Urinary bladder (tissue), 4 donors: ENCODE data around the gene DCLK1. TPM values are rescaled to one million over a fixed set of nuclear protein-coding genes. Genes with fewer than 3 reads are reported as not detected.
"Not testable (repeated sequence)": the region's sequence is repeated elsewhere in the genome, so short reads cannot be mapped to it uniquely, and the experiment has no call there.

Source experiments
- DNase-seq: peaks from one replicate; pipeline ENCODE4 v3.0.0-alpha.2; 2015; ENCODE audit errors: extremely low spot score
- H3K27ac ChIP-seq: one replicate; pipeline ENCODE4 v1.5.1; 2013; ENCODE audit warnings: low read depth, mild to moderate bottlenecking, moderate library complexity
- H3K36me3 ChIP-seq: one replicate; pipeline ENCODE4 v1.6.1; 2013; ENCODE audit warnings: mild to moderate bottlenecking, moderate library complexity; ENCODE audit not compliant: insufficient read depth
- H3K4me1 ChIP-seq: one replicate; pipeline ENCODE4 v1.6.1; 2013; ENCODE audit warnings: mild to moderate bottlenecking, moderate library complexity; ENCODE audit not compliant: insufficient read depth
- H3K4me3 ChIP-seq: one replicate; pipeline ENCODE4 v1.5.1; 2013; ENCODE audit warnings: low read depth, low read length
- WGBS: extraction: QIAGEN DNeasy Blood & Tissue Kit; methylation state at CpG from one replicate; pipeline ENCODE4 v1.1.7; 2013; 5-methylcytosine and 5-hydroxymethylcytosine counted together
- polyA plus RNA-seq: library from polyadenylated mRNA; stranded (reverse); fragments of 200-250 nt; gene quantifications from one replicate; pipeline ENCODE4 v1.2.3, GENCODE V29; 2013
- total RNA-seq: library from RNA; depleted of rRNA; stranded (reverse); fragments of >200 nt; gene quantifications from one replicate; pipeline ENCODE4 v1.2.3, GENCODE V29; 2014
- donor health status: healthy with polysubstance abuse.
- donor health status: healthy.

DCLK1 gene
- total and polyA plus RNA-seq, 2 donors: 6.5 to 89.1 TPM

DNA sequence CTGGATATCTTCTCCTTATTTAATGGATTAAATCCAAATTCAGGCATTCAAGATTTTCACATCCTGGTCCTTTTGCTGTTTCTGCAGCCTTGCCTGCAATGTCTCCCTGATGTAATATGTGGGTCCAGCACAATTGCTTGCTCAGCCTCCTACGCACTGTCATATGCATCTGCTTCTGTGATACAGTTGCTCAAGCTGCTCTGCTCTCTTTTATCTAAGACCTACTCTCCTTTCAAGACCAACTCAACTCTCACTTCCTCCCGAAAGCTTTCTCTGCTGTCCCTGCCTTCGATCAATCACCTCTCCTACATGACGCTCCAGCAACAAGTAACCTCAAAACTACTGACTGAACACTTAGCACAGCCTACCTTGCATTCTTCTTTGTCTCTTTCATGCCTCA, 138.2 kb downstream of the DCLK1 start:
- DNase-seq: no peak
- WGBS: 80% methylated on average over 4 of the region's 4 CpGs
- Histone ChIP-seq H3K4me3 (no peak overlapping the region), H3K4me1 (no peaks in the 10 kb centered on the region), H3K36me3 (no peaks in the 10 kb centered on the region), H3K27ac (no peak overlapping the region)

DNA sequence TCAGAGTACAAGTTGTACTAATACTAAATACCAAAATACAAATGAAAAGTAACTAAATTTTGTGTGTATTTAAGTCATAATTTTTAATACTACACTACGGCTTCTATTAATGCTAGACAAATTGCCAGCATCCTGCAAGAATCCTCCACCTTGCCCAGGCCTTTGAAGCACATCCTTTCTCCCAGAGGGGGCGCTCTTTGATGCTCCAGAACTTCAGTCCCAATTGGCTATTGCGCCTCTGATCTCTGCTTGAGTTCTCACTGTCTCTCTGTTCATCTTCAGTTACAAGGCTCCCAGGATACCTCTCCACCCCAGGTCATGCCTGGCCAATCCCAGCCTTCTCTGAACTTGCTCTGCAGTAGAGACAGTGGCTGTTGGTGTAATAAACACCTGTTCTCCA, 141.0 kb downstream of the DCLK1 start:
- Histone ChIP-seq H3K4me3 (no peak overlapping the region), H3K27ac (no peak overlapping the region), H3K36me3 (no peaks in the 10 kb centered on the region), H3K4me1 (no peaks in the 10 kb centered on the region)
- 93% methylated on average over 3 of the region's 3 CpGs for WGBS
- no peak for DNase-seq

GRCh38 chr13:35988648-35989081, 142.5 kb downstream of the DCLK1 start:
- Histone ChIP-seq H3K27ac (no peak overlapping the region), H3K36me3 (no peaks in the 10 kb centered on the region), H3K4me1 (no peaks in the 10 kb centered on the region), H3K4me3 (no peak overlapping the region)
- DNase-seq: no peak
- WGBS: 78% methylated on average over 6 of the region's 6 CpGs

DNA sequence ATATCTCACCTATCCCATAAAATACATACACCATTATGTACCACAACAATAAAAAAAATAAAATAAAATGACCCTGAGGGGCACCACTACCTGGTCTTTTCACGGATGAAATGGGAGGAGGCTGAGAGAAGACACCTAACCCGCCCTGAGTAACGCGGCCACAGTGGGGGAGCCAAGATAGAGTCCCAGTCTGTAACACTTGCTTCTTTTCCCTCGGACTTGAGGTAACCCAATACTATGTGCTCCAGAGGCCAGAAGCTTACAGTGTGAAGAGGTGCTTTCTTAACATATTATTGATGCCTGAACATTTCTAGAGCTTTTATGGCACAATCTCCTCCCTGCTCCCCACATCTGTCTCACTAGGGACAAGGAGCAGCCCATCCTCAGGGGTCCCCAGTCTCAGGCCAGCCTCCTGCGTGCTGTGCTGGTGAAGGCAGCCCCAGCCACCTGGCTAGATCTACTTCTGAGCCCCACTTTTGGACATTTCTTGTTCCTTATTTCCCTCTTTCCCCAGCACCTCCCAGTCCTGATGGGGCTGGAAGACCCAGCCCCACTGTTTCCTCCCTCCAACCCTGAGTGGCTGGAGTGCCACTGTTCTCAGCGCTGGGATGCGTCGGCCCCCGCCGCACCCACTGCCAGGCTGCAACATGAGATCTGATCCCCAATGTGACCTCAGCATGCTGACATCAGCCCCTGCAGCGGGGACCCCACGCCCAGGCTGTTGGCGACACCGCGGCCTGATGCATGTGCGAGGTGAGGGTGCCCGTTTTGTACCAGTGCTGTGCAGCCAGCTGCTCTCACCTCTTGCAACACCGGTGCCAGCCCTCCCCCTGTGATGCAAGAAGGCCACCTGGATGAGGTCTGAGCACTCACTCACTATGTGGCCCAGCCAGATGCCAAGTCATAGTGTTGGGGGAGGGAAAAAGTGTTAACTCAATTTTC, 143.3 kb downstream of the DCLK1 start:
- 70% methylated on average over 19 of the region's 19 CpGs for WGBS
- no peak overlapping the region for H3K27ac ChIP-seq
- no peak for DNase-seq
- H3K36me3 ChIP-seq: no peaks in the 10 kb centered on the region
- no peaks in the 10 kb centered on the region for H3K4me1 ChIP-seq
- no peak overlapping the region for H3K4me3 ChIP-seq

- Histone ChIP-seq H3K4me1 (no peaks in the 10 kb centered on the region), H3K4me3 (no peak overlapping the region), H3K27ac (no peak overlapping the region), H3K36me3 (no peaks in the 10 kb centered on the region)
- no peak for DNase-seq
- WGBS: 70% methylated on average over 10 of the region's 10 CpGs
Observed at GRCh38 chr13:35984776-35985453, 146.3 kb downstream of the DCLK1 start.

DNA sequence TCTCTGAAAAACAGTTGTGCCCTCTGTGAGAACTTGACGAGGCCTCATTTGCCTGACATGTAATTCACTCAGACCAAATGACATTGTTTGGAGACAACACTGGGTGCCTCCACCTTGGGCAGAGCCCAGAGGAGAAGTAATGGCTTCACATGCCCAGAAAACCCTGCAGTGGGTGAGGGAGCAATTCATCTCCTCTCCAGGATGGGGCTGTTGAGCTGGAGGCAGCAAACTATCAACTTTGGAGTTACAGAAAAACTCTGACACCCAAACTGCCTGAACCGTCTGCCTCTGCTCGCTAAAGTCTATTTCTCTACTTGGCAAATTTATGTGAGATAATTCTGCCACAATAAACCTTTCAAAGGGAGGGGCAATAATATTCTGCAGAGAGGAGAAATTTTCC, 146.9 kb downstream of the DCLK1 start:
- 86% methylated on average over 3 of the region's 3 CpGs for WGBS
- no peak overlapping the region for H3K27ac ChIP-seq
- no peak overlapping the region for H3K4me3 ChIP-seq
- no peaks in the 10 kb centered on the region for H3K36me3 ChIP-seq
- DNase-seq: no peak
- no peaks in the 10 kb centered on the region for H3K4me1 ChIP-seq

DNA sequence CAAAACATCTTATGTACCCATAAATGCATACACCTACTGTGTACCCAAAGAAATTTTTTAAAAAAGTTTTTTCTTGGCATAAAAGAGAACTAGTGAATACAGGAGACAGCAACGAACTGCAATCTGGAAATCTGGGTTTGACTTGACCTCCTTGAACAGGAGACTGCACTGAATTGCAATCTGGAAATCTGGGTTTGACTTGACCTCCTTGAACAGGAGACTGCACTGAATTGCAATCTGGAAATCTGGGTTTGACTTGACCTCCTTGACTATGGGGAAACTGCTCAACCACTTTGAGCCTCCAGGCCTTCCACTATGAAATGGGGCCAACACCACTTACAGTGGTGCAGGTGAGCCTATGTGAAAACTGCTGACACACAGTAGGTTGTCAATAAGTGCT, 147.5 kb downstream of the DCLK1 start:
- not testable (repeated sequence) for H3K36me3 ChIP-seq, DNase-seq, H3K27ac ChIP-seq, H3K4me3 ChIP-seq, H3K4me1 ChIP-seq
- WGBS: 82% methylated on average over 1 of the region's 1 CpG

DNA sequence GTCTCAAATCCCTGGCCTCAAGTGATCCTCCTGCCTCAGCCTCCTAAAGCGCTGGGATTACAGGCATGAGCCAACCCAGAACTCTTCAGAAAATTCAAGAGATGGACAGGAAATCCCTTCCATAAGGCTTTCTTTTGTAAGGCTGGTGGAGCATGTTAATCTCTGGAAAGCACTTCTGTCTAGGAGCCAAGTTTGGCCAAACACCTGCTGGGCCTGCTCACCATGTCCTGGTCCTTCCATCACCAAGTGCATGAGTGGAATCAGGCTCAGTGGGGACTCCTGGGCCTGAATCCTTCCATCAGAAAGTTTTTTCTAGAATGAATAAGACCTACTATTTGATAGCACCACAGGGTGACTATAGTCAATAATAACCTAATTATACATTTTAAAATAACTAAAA, 148.0 kb downstream of the DCLK1 start:
- Histone ChIP-seq H3K4me3 (no peak overlapping the region), H3K36me3 (no peaks in the 10 kb centered on the region), H3K4me1 (no peaks in the 10 kb centered on the region), H3K27ac (no peak overlapping the region)
- 96% methylated on average over 1 of the region's 1 CpG for WGBS
- DNase-seq: no peak

DNA sequence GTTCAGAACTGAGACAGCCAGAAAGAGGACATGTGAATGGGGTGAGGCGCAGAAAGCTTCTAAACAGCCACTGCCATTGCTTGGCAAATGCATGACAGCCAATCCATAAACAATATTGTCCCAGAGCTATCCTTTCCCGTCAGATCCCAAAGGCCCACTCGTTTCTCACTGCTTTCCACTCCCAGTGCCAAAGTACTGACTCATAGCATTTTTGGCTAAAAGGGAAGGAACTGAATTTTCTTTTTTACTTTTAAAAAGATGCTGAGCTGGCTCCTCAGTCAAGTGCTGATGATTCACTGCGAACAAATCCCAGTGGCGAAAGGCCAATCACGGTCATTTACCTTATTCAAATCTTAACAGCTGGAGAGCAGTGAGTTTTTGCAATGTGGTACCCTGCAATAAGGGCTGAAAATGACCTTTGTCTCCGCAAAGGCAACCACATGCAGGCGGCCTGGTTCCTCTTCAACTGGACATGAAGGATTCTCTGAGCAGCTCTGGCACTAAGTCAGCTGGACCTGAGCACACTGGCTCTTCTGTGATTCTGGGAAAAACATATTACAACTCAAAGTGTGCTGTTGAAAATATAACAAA, 151.7 kb downstream of the DCLK1 start:
- Histone ChIP-seq H3K4me1 (no peaks in the 10 kb centered on the region), H3K27ac (no peak overlapping the region), H3K36me3 (no peaks in the 10 kb centered on the region), H3K4me3 (no peak overlapping the region)
- peak; percentile 43 for DNase-seq
- WGBS: 46% methylated on average over 8 of the region's 8 CpGs

GRCh38 chr13:35978607-35979316, 152.4 kb downstream of the DCLK1 start:
- 41% methylated on average over 10 of the region's 10 CpGs for WGBS
- DNase-seq: peak; percentile 49
- H3K4me1 ChIP-seq: no peaks in the 10 kb centered on the region
- H3K4me3 ChIP-seq: no peak overlapping the region
- H3K27ac ChIP-seq: no peak overlapping the region
- H3K36me3 ChIP-seq: no peaks in the 10 kb centered on the region

GRCh38 chr13:35977060-35977459, 154.1 kb downstream of the DCLK1 start:
- no peak overlapping the region for H3K4me3 ChIP-seq
- whole genome bisulfite sequencing: 77% methylated on average over 2 of the region's 2 CpGs
- H3K27ac ChIP-seq: no peak overlapping the region
- H3K4me1 ChIP-seq: no peaks in the 10 kb centered on the region
- H3K36me3 ChIP-seq: no peaks in the 10 kb centered on the region
- DNase-seq: no peak

GRCh38 chr13:35976126-35976525, 155.1 kb downstream of the DCLK1 start:
- H3K27ac ChIP-seq: no peak overlapping the region
- DNase-seq: no peak
- 77% methylated on average over 7 of the region's 7 CpGs for WGBS
- H3K36me3 ChIP-seq: no peaks in the 10 kb centered on the region
- no peak overlapping the region for H3K4me3 ChIP-seq
- H3K4me1 ChIP-seq: no peaks in the 10 kb centered on the region

- not testable (repeated sequence) for H3K4me1 ChIP-seq, H3K36me3 ChIP-seq, H3K4me3 ChIP-seq, H3K27ac ChIP-seq, DNase-seq
- over 99% methylated on average over 29 of the region's 29 CpGs for WGBS
Observed at GRCh38 chr13:35966951-35967350, 164.2 kb downstream of the DCLK1 start.
